ENCODE measurements around the gene CYP11A1. TPM values are rescaled to one million over a fixed set of nuclear protein-coding genes. Genes with fewer than 3 reads are reported as not detected.
A peak's percentile ranks its signal among the peaks of the same experiment; 100 is the strongest.

The CYP11A1 gene
- total RNA-seq, 6 donors from 2014 or later = 0.91 to 8.4 (median 1.1) TPM; not detected in 1

GRCh38 chr15:74305687-74306086 is 61.8 kb downstream of the CYP11A1 start:
- no peaks in the 10 kb centered on the region for H3K36me3 ChIP-seq
- 77% methylated on average over 7 of the region's 7 CpGs for WGBS, 2 donors
- no peak for DNase-seq
- ATAC-seq (ENCODE audit: low FRiP score in 2 of 2) = no peak
- no peaks in the 10 kb centered on the region for H3K9me3 ChIP-seq
- H3K27me3 ChIP-seq = no peaks in the 10 kb centered on the region
- no peak for TF ChIP-seq POLR2A (IDR thresholded peaks at IDR 0.05)
- no peak for TF ChIP-seq EP300 (IDR thresholded peaks at IDR 0.05)
- TF ChIP-seq, protein P1, sequence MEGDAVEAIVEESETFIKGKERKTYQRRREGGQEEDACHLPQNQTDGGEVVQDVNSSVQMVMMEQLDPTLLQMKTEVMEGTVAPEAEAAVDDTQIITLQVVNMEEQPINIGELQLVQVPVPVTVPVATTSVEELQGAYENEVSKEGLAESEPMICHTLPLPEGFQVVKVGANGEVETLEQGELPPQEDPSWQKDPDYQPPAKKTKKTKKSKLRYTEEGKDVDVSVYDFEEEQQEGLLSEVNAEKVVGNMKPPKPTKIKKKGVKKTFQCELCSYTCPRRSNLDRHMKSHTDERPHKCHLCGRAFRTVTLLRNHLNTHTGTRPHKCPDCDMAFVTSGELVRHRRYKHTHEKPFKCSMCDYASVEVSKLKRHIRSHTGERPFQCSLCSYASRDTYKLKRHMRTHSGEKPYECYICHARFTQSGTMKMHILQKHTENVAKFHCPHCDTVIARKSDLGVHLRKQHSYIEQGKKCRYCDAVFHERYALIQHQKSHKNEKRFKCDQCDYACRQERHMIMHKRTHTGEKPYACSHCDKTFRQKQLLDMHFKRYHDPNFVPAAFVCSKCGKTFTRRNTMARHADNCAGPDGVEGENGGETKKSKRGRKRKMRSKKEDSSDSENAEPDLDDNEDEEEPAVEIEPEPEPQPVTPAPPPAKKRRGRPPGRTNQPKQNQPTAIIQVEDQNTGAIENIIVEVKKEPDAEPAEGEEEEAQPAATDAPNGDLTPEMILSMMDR (IDR thresholded peaks at IDR 0.05) = no peak
- no peak for TF ChIP-seq POLR2AphosphoS5 (IDR thresholded peaks at IDR 0.05)
- no peak overlapping the region for H3K27ac ChIP-seq
- no peaks in the 10 kb centered on the region for H3K4me1 ChIP-seq
- H3K4me3 ChIP-seq = no peak overlapping the region

- no peaks in the 10 kb centered on the region for H3K36me3 ChIP-seq
- TF ChIP-seq, protein P1 (IDR thresholded peaks at IDR 0.05) = no peak
- TF ChIP-seq POLR2AphosphoS5 (IDR thresholded peaks at IDR 0.05) (no peak), POLR2A (IDR thresholded peaks at IDR 0.05) (no peak), EP300 (IDR thresholded peaks at IDR 0.05) (no peak)
- no peak for ATAC-seq (ENCODE audit: low FRiP score in 2 of 2)
- H3K27me3 ChIP-seq = no peaks in the 10 kb centered on the region
- WGBS, 2 donors = 49 to 67% methylated on average over 10 to 12 of the region's 12 CpGs
- DNase-seq = peak in 1 of 2 donors; percentile 52
- no peaks in the 10 kb centered on the region for H3K4me1 ChIP-seq
- H3K9me3 ChIP-seq = no peaks in the 10 kb centered on the region
- H3K4me3 ChIP-seq = no peak overlapping the region
- H3K27ac ChIP-seq = no peak overlapping the region
These were observed 63.0 kb downstream of the CYP11A1 start for GRCh38 chr15:74304431-74304830.

GRCh38 chr15:74303741-74304309 is 63.6 kb downstream of the CYP11A1 start:
- Histone ChIP-seq H3K9me3 (no peaks in the 10 kb centered on the region), H3K27me3 (no peaks in the 10 kb centered on the region), H3K36me3 (no peaks in the 10 kb centered on the region), H3K4me3 (no peak overlapping the region), H3K4me1 (no peaks in the 10 kb centered on the region), H3K27ac (no peak overlapping the region)
- no peak for TF ChIP-seq POLR2A (IDR thresholded peaks at IDR 0.05)
- no peak for TF ChIP-seq POLR2AphosphoS5 (IDR thresholded peaks at IDR 0.05)
- TF ChIP-seq, protein P1 (IDR thresholded peaks at IDR 0.05) = no peak
- no peak for TF ChIP-seq EP300 (IDR thresholded peaks at IDR 0.05)
- DNase-seq = no peak
- 24 to 43% methylated on average over 6 of the region's 6 CpGs for WGBS, 2 donors
- no peak for ATAC-seq (ENCODE audit: low FRiP score in 2 of 2)

- Histone ChIP-seq H3K27me3 (no peaks in the 10 kb centered on the region), H3K36me3 (no peaks in the 10 kb centered on the region), H3K9me3 (no peaks in the 10 kb centered on the region), H3K4me1 (no peaks in the 10 kb centered on the region), H3K4me3 (no peak overlapping the region), H3K27ac (no peak overlapping the region)
- DNase-seq = peak in 1 of 2 donors; percentile 38
- no peak for ATAC-seq (ENCODE audit: low FRiP score in 2 of 2)
- 19 to 21% methylated on average over 2 to 7 of the region's 7 CpGs for WGBS, 2 donors
- no peak for TF ChIP-seq POLR2AphosphoS5 (IDR thresholded peaks at IDR 0.05)
- TF ChIP-seq POLR2A (IDR thresholded peaks at IDR 0.05) = no peak
- TF ChIP-seq EP300 (IDR thresholded peaks at IDR 0.05) = no peak
- TF ChIP-seq, protein P1 (IDR thresholded peaks at IDR 0.05) = peak in 4 of 6 experiments; percentile 41 to 66 (median 52)
These were observed 64.6 kb downstream of the CYP11A1 start for GRCh38 chr15:74302821-74303359.

Data from upper lobe of left lung (tissue), 6 donors.